Esophagus squamous epithelium (tissue), 5 donors: Measurements from ENCODE around the gene HPF1. TPM values are rescaled to one million over a fixed set of nuclear protein-coding genes. Genes with fewer than 3 reads are reported as not detected.
"Not testable (repeated sequence)": the region's sequence is repeated elsewhere in the genome, so short reads cannot be mapped to it uniquely, and the experiment has no call there.

Experiments used
- DNase-seq: peaks from one replicate; lab custom pipeline; 2025; lab: John Stamatoyannopoulos, UW
- H3K27ac ChIP-seq, 4 donors: fragments of 200-600 bp; sonication (generic); one replicate each; pipeline ENCODE4 v1.5.1; 2016 to 2019; ENCODE audit warnings: mild to moderate bottlenecking in 1 of 4
- H3K27me3 ChIP-seq, 4 donors: fragments of 200-600 bp; sonication (generic); 1 replicate in 3 of 4; 2 replicates in 1 of 4; pipeline versions ENCODE4 v1.5.1 to v1.6.0; 2017 to 2021; ENCODE audit warnings: antibody characterized with exemption in 1 of 4
- H3K36me3 ChIP-seq, 3 donors: fragments of 200-600 bp; sonication (generic); one replicate each; pipeline ENCODE4 v1.5.1; 2016 to 2019
- H3K4me1 ChIP-seq, 3 donors: fragments of 200-600 bp; sonication (generic); one replicate each; pipeline ENCODE4 v1.5.1; 2017 to 2019
- H3K4me3 ChIP-seq, 4 donors: fragments of 200-600 bp; sonication (generic); 1 replicate in 3 of 4; 2 replicates in 1 of 4; pipeline ENCODE4 v1.5.1; 2016 to 2019; ENCODE audit warnings: mild to moderate bottlenecking in 2 of 4, moderate library complexity in 1 of 4
- H3K9me3 ChIP-seq, 3 donors: fragments of 200-600 bp; sonication (generic); one replicate each; pipeline ENCODE4 v1.5.1; 2016 to 2019
- CTCF ChIP-seq, 6 experiments: fragments of 450-650 bp in 4 of 6; fragments of 200-600 bp in 2 of 6; sonication (generic) in 2 of 6; IDR thresholded peaks; one replicate each; pipeline ENCODE4 v1.5.1; 2016 to 2019; ENCODE audit warnings: antibody characterized with exemption in 6 of 6, mild to moderate bottlenecking in 4 of 6, moderate library complexity in 4 of 6
- POLR2A ChIP-seq, 4 donors: fragments of 450-650 bp; IDR thresholded peaks; one replicate each; pipeline ENCODE4 v1.6.1; 2017; ENCODE audit warnings: antibody characterized with exemption in 4 of 4, mild to moderate bottlenecking in 4 of 4, moderate library complexity in 3 of 4
- WGBS, 2 donors: methylation state at CpG; one replicate each; pipeline ENCODE4 v1.1.5; 2018; 5-methylcytosine and 5-hydroxymethylcytosine counted together
- intact Hi-C: fragments of 100-400 bp; cut with DNase I; formaldehyde crosslinking; loops from one replicate; pipeline ENCODE4 v1.15.0; 2022
- total RNA-seq, 4 donors: library from RNA; depleted of rRNA; stranded (reverse); fragments of >200 nt; gene quantifications; one replicate each; pipeline ENCODE4 v1.1.0, GENCODE V29; 2016
- donor health status: DM: yes; HTN: yes; CAD: no.

HPF1 gene
- total RNA-seq, result 10 to 100 TPM; 11.1 to 40.9 (median 17.1) TPM

GRCh38 chr4:169757575-169758184, at the start of gene HPF1:
HPF1 (minus strand) TSS chr4:169757944; CDS start chr4:169757877, 67 bp downstream.
- H3K4me3 ChIP-seq, result peak within 1 kb of the TSS; percentile 58 to 92 (median 73)
- intact Hi-C loops, result loop anchor here (5.0 kb wide), 1 partner anchor 145 kb away; the partner anchor contains the start of gene NEK1
- DNase-seq, result peak; percentile 59
- no peak for TF ChIP-seq CTCF (IDR thresholded peaks at IDR 0.05)
- peak in 2 of 4 donors; percentile 38 to 52 for TF ChIP-seq POLR2A (IDR thresholded peaks at IDR 0.05)
- peaks cover 6 to 27% (median 13%) of the 10 kb centered on the region in 3 donors for H3K4me1 ChIP-seq
- WGBS, 2 donors, result 0 to 5% methylated on average over 3 to 26 of the region's 46 CpGs
- H3K9me3 ChIP-seq, result no peaks in the 10 kb centered on the region
- peak within 1 kb of the TSS; percentile 49 to 81 (median 73) for H3K27ac ChIP-seq
- H3K36me3 ChIP-seq, result peaks cover 0 to 10% (median 0%) of the 10 kb centered on the region in 3 donors
- no peaks in the 10 kb centered on the region for H3K27me3 ChIP-seq

GRCh38 chr4:169806770-169807169, 49.0 kb upstream of the HPF1 start:
- intact Hi-C loops, result loop anchor here (5.0 kb wide), 1 partner anchor 246 kb away; no protein-coding TSS in a partner anchor
- peaks cover 0 to 15% (median 0%) of the 10 kb centered on the region in 4 donors for H3K27me3 ChIP-seq
- H3K4me1 ChIP-seq, H3K27ac ChIP-seq, H3K36me3 ChIP-seq, DNase-seq, H3K9me3 ChIP-seq, H3K4me3 ChIP-seq: not testable (repeated sequence)
- 75 to 77% methylated on average over 3 of the region's 3 CpGs for WGBS, 2 donors

GRCh38 chr4:169803413-169803812, 45.7 kb upstream of the HPF1 start:
- 61 to 68% methylated on average over 7 of the region's 7 CpGs for WGBS, 2 donors
- DNase-seq, result no peak
- intact Hi-C loops, result no loop called here
- H3K36me3 ChIP-seq, result no peaks in the 10 kb centered on the region
- H3K27ac ChIP-seq, result no peak overlapping the region
- no peak for TF ChIP-seq CTCF (IDR thresholded peaks at IDR 0.05)
- no peak for TF ChIP-seq POLR2A (IDR thresholded peaks at IDR 0.05)
- peaks cover 0 to 8% (median 0%) of the 10 kb centered on the region in 4 donors for H3K27me3 ChIP-seq
- H3K9me3 ChIP-seq, result peaks cover 0 to 7% (median 0%) of the 10 kb centered on the region in 3 donors
- H3K4me1 ChIP-seq, result no peaks in the 10 kb centered on the region
- H3K4me3 ChIP-seq, result no peak overlapping the region

GRCh38 chr4:169802873-169803272, 45.1 kb upstream of the HPF1 start:
- intact Hi-C loops, result no loop called here
- Histone ChIP-seq H3K36me3 (no peaks in the 10 kb centered on the region), H3K9me3 (peaks cover 0 to 7% (median 0%) of the 10 kb centered on the region in 3 donors), H3K27ac (no peak overlapping the region), H3K27me3 (peaks cover 0 to 12% (median 0%) of the 10 kb centered on the region in 4 donors), H3K4me3 (no peak overlapping the region), H3K4me1 (no peaks in the 10 kb centered on the region)
- DNase-seq, result no peak
- WGBS, 2 donors, result 63 to 64% methylated on average over 1 of the region's 1 CpG
- TF ChIP-seq CTCF (IDR thresholded peaks at IDR 0.05) (no peak), POLR2A (IDR thresholded peaks at IDR 0.05) (no peak)

- no peak for DNase-seq
- H3K36me3 ChIP-seq, result no peaks in the 10 kb centered on the region
- intact Hi-C loops, result no loop called here
- H3K27ac ChIP-seq, result no peak overlapping the region
- H3K9me3 ChIP-seq, result peaks cover 0 to 3% (median 0%) of the 10 kb centered on the region in 3 donors
- H3K4me3 ChIP-seq, result no peak overlapping the region
- no peak for TF ChIP-seq POLR2A (IDR thresholded peaks at IDR 0.05)
- TF ChIP-seq CTCF (IDR thresholded peaks at IDR 0.05), result no peak
- 78 to 86% methylated on average over 3 of the region's 3 CpGs for WGBS, 2 donors
- peaks cover 0 to 11% (median 0%) of the 10 kb centered on the region in 4 donors for H3K27me3 ChIP-seq
- no peaks in the 10 kb centered on the region for H3K4me1 ChIP-seq
Measured at GRCh38 chr4:169800541-169800940, 42.8 kb upstream of the HPF1 start.
